ENCODE data around the gene ADRB1. TPM values are rescaled to one million over a fixed set of nuclear protein-coding genes. Genes with fewer than 3 reads are reported as not detected.

Gene ADRB1
- total RNA-seq, 2 donors from 2014 or later: not detected

GRCh38 chr10:114078346-114078745, 34.7 kb downstream of the ADRB1 start:
- Mint-ChIP-seq H3K4me1 (no peaks in the 10 kb centered on the region), H3K9me3 (no peaks in the 10 kb centered on the region), H3K36me3 (ENCODE audit: low read depth) (no peaks in the 10 kb centered on the region), H3K27ac (no peak overlapping the region), H3K4me3 (no peak overlapping the region), H3K27me3 (peaks cover 3% of the 10 kb centered on the region)
- ATAC-seq (replicated peaks): no peak

GRCh38 chr10:114079421-114079820, 35.8 kb downstream of the ADRB1 start:
- Mint-ChIP-seq H3K4me3 (no peak overlapping the region), H3K27ac (no peak overlapping the region), H3K27me3 (peaks cover 3% of the 10 kb centered on the region), H3K9me3 (no peaks in the 10 kb centered on the region), H3K4me1 (no peaks in the 10 kb centered on the region), H3K36me3 (ENCODE audit: low read depth) (no peaks in the 10 kb centered on the region)
- no peak for ATAC-seq (replicated peaks)

GRCh38 chr10:114081911-114082583, 38.4 kb downstream of the ADRB1 start:
- H3K4me3 Mint-ChIP-seq: no peak overlapping the region
- H3K9me3 Mint-ChIP-seq: no peaks in the 10 kb centered on the region
- H3K27ac Mint-ChIP-seq: no peak overlapping the region

GRCh38 chr10:114083040-114083439, 39.4 kb downstream of the ADRB1 start:
- Mint-ChIP-seq H3K27ac (no peak overlapping the region), H3K27me3 (peaks cover 3% of the 10 kb centered on the region), H3K9me3 (no peaks in the 10 kb centered on the region), H3K4me1 (no peaks in the 10 kb centered on the region), H3K36me3 (ENCODE audit: low read depth) (no peaks in the 10 kb centered on the region), H3K4me3 (no peak overlapping the region)
- ATAC-seq (replicated peaks): peak; percentile 39

More at GRCh38 chr10:114081911-114082583, 38.4 kb downstream of the ADRB1 start:
- no peak for ATAC-seq (replicated peaks)
- H3K27me3 Mint-ChIP-seq: peaks cover 3% of the 10 kb centered on the region
- no peaks in the 10 kb centered on the region for H3K4me1 Mint-ChIP-seq
- no peaks in the 10 kb centered on the region for H3K36me3 Mint-ChIP-seq (ENCODE audit: low read depth)

- H3K27ac Mint-ChIP-seq: no peak overlapping the region
- no peaks in the 10 kb centered on the region for H3K9me3 Mint-ChIP-seq
- ATAC-seq (replicated peaks): peak; percentile 77
- no peaks in the 10 kb centered on the region for H3K27me3 Mint-ChIP-seq
- no peaks in the 10 kb centered on the region for H3K4me1 Mint-ChIP-seq
- H3K4me3 Mint-ChIP-seq: no peak overlapping the region
- no peaks in the 10 kb centered on the region for H3K36me3 Mint-ChIP-seq (ENCODE audit: low read depth)
These were observed 40.5 kb downstream of the ADRB1 start for GRCh38 chr10:114084215-114084614.

GRCh38 chr10:114087255-114087654, 43.6 kb downstream of the ADRB1 start:
- Mint-ChIP-seq H3K36me3 (ENCODE audit: low read depth) (no peaks in the 10 kb centered on the region), H3K4me1 (no peaks in the 10 kb centered on the region), H3K9me3 (no peaks in the 10 kb centered on the region), H3K27me3 (no peaks in the 10 kb centered on the region), H3K27ac (no peak overlapping the region), H3K4me3 (no peak overlapping the region)
- ATAC-seq (replicated peaks): no peak

- H3K27me3 Mint-ChIP-seq: peaks cover under 1% of the 10 kb centered on the region
- no peaks in the 10 kb centered on the region for H3K36me3 Mint-ChIP-seq (ENCODE audit: low read depth)
- ATAC-seq (replicated peaks): no peak
- H3K27ac Mint-ChIP-seq: no peak overlapping the region
- no peaks in the 10 kb centered on the region for H3K9me3 Mint-ChIP-seq
- H3K4me1 Mint-ChIP-seq: no peaks in the 10 kb centered on the region
- H3K4me3 Mint-ChIP-seq: no peak overlapping the region
These were observed 44.0 kb downstream of the ADRB1 start for GRCh38 chr10:114087655-114088054.

- peaks cover 10% of the 10 kb centered on the region for H3K4me1 Mint-ChIP-seq
- no peak overlapping the region for H3K27ac Mint-ChIP-seq
- H3K9me3 Mint-ChIP-seq: no peaks in the 10 kb centered on the region
- H3K4me3 Mint-ChIP-seq: no peak overlapping the region
- ATAC-seq (replicated peaks): no peak
- no peaks in the 10 kb centered on the region for H3K36me3 Mint-ChIP-seq (ENCODE audit: low read depth)
- peaks cover 6% of the 10 kb centered on the region for H3K27me3 Mint-ChIP-seq
These were observed 51.1 kb downstream of the ADRB1 start for GRCh38 chr10:114094795-114095194.

- H3K36me3 Mint-ChIP-seq (ENCODE audit: low read depth): no peaks in the 10 kb centered on the region
- no peak for ATAC-seq (replicated peaks)
- H3K27ac Mint-ChIP-seq: no peak overlapping the region
- H3K4me3 Mint-ChIP-seq: no peak overlapping the region
- H3K4me1 Mint-ChIP-seq: peaks cover 18% of the 10 kb centered on the region
- H3K27me3 Mint-ChIP-seq: peaks cover 15% of the 10 kb centered on the region
- H3K9me3 Mint-ChIP-seq: no peaks in the 10 kb centered on the region
These were observed 52.1 kb downstream of the ADRB1 start for GRCh38 chr10:114095559-114096337.

Other genes starting within 250 kb of the ADRB1 start
- gene DCLRE1A, start 189.8 kb upstream of the ADRB1 start, total RNA-seq: 10 to 100 TPM in 1 of 2 donors, 1 to 10 TPM in 1; 7.9 to 13.5 TPM
- gene NHLRC2, start 189.2 kb upstream of the ADRB1 start, total RNA-seq: 10 to 100 TPM; 14.0 to 20.5 TPM
- 10 to 100 TPM; 10.8 to 14.8 TPM for gene CCDC186, start 130.3 kb downstream of the ADRB1 start, total RNA-seq
- under 1 TPM; 0.09 to 0.48 TPM for gene TDRD1, start 135.5 kb downstream of the ADRB1 start, total RNA-seq
- not detected for gene VWA2, start 195.4 kb downstream of the ADRB1 start, total RNA-seq